Activated T-cell treated with anti-CD3 and anti-CD28 coated beads, Interleukin-2, amount 50 U/mL, for 24 hours (primary cell): ENCODE results near the gene SLCO4A1.

Source experiments
- DNase-seq: peaks from one replicate; pipeline ENCODE4 v3.0.0-alpha.2; 2020
- H3K27ac Mint-ChIP-seq: 2 replicates; pipeline ENCODE4 v1.8.0; 2020; ENCODE audit warnings: mild to moderate bottlenecking, mixed read lengths
- H3K27me3 Mint-ChIP-seq: 2 replicates; pipeline ENCODE4 v1.8.0; 2020; ENCODE audit warnings: mixed read lengths
- H3K36me3 Mint-ChIP-seq: 2 replicates; pipeline ENCODE4 v1.8.0; 2020; ENCODE audit warnings: low read depth, mixed read lengths
- H3K4me1 Mint-ChIP-seq: 2 replicates; pipeline ENCODE4 v1.8.0; 2020; ENCODE audit warnings: low read depth, mixed read lengths
- H3K4me3 Mint-ChIP-seq: 2 replicates; pipeline ENCODE4 v1.8.0; 2020; ENCODE audit warnings: mild to moderate bottlenecking, moderate library complexity, mixed read lengths
- H3K9me3 Mint-ChIP-seq: 2 replicates; pipeline ENCODE4 v1.8.0; 2020; ENCODE audit warnings: mixed read lengths

SLCO4A1 gene

DNA sequence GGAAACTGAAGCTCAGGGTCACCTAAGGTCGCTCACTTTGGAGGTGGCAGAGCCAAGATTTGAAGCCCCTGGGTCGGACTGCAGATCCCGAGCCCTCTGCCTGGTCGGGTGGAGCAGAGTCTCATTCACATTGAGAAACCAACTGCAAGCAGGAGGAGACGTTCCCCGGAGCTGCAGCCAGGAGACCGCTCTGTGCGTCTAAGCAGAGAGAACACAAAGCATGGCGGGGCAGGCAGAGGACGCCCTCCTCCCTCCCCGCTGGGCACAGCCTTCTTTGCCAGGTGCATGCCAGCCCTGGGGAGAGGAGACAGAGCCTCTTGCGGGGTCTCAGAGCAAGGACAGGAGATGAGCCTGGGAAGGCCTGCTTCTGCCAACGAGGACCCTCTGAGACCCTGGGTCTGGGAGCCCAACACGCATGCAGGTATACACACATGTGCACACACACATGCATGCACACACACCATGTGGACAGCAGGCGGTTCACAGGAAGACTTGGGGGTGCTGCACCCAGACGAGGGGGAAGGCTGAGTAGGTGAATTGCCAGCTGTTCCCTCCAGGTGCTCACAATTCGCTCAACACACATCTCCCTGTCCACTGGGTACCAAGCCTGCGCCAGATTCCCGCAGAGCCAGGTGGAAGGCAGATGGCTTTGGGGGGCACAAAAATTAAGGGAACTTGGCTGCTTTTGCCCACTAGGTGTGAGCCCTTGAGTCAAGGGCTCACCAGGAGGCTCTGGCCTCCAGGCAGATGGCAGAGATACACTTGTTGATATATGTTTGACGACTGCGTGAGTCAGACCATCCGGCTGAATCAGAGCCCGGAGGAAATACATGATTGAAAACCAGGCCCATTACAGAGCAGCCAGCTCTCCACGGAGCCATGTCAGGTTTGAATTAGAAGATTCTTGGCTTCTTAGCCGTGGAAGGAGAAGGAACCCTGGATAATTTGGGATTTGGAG, 60.9 kb downstream of the SLCO4A1 start:
- Mint-ChIP-seq H3K4me3 (no peak overlapping the region), H3K4me1 (peaks cover 13% of the 10 kb centered on the region), H3K27me3 (peaks cover 13% of the 10 kb centered on the region), H3K9me3 (no peaks in the 10 kb centered on the region), H3K36me3 (no peaks in the 10 kb centered on the region), H3K27ac (peak overlapping the region; percentile 68)
- no peak for DNase-seq

- H3K27me3 Mint-ChIP-seq: peaks cover 15% of the 10 kb centered on the region
- no peaks in the 10 kb centered on the region for H3K36me3 Mint-ChIP-seq
- H3K27ac Mint-ChIP-seq: peak overlapping the region; percentile 68
- peaks cover 13% of the 10 kb centered on the region for H3K4me1 Mint-ChIP-seq
- no peaks in the 10 kb centered on the region for H3K9me3 Mint-ChIP-seq
- H3K4me3 Mint-ChIP-seq: no peak overlapping the region
- no peak for DNase-seq
Measured at GRCh38 chr20:62703853-62704228, 61.5 kb downstream of the SLCO4A1 start.

- no peak overlapping the region for H3K4me3 Mint-ChIP-seq
- H3K4me1 Mint-ChIP-seq: peaks cover 13% of the 10 kb centered on the region
- no peak for DNase-seq
- no peak overlapping the region for H3K27ac Mint-ChIP-seq
- H3K9me3 Mint-ChIP-seq: no peaks in the 10 kb centered on the region
- no peaks in the 10 kb centered on the region for H3K36me3 Mint-ChIP-seq
- H3K27me3 Mint-ChIP-seq: peaks cover 18% of the 10 kb centered on the region
Measured at GRCh38 chr20:62704341-62704948, 62.1 kb downstream of the SLCO4A1 start.

- H3K27me3 Mint-ChIP-seq: peaks cover 30% of the 10 kb centered on the region
- no peak overlapping the region for H3K4me3 Mint-ChIP-seq
- no peaks in the 10 kb centered on the region for H3K36me3 Mint-ChIP-seq
- H3K4me1 Mint-ChIP-seq: peaks cover 15% of the 10 kb centered on the region
- no peak overlapping the region for H3K27ac Mint-ChIP-seq
- no peaks in the 10 kb centered on the region for H3K9me3 Mint-ChIP-seq
- DNase-seq: no peak
Measured at GRCh38 chr20:62705627-62706026, 63.3 kb downstream of the SLCO4A1 start.

- DNase-seq: no peak
- H3K36me3 Mint-ChIP-seq: no peaks in the 10 kb centered on the region
- H3K4me1 Mint-ChIP-seq: peaks cover 15% of the 10 kb centered on the region
- no peaks in the 10 kb centered on the region for H3K9me3 Mint-ChIP-seq
- H3K4me3 Mint-ChIP-seq: no peak overlapping the region
- H3K27me3 Mint-ChIP-seq: peaks cover 30% of the 10 kb centered on the region
- H3K27ac Mint-ChIP-seq: no peak overlapping the region
Measured at GRCh38 chr20:62706344-62706743, 64.0 kb downstream of the SLCO4A1 start.

DNA sequence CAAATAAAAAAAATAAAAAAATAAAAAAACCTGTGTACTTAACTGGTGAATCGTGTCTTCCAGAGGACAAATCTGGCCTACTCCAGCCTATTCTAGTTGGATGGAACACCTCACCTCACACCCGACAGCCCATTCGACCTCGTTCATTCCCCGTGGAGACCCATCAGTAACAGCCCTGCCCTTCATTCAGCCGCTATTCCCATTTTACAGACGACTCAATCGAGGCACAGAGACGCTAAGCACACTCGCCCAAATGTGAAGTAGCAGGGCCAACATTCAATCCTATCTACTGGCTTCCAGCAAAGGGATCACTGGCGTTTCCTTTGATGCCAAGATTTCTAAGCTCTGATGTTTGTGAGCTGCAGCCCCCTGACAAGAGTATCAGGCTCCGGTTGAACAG, 64.6 kb downstream of the SLCO4A1 start:
- peaks cover 15% of the 10 kb centered on the region for H3K4me1 Mint-ChIP-seq
- H3K9me3 Mint-ChIP-seq: no peaks in the 10 kb centered on the region
- H3K36me3 Mint-ChIP-seq: no peaks in the 10 kb centered on the region
- peaks cover 32% of the 10 kb centered on the region for H3K27me3 Mint-ChIP-seq
- H3K27ac Mint-ChIP-seq: no peak overlapping the region
- no peak for DNase-seq
- H3K4me3 Mint-ChIP-seq: no peak overlapping the region

DNA sequence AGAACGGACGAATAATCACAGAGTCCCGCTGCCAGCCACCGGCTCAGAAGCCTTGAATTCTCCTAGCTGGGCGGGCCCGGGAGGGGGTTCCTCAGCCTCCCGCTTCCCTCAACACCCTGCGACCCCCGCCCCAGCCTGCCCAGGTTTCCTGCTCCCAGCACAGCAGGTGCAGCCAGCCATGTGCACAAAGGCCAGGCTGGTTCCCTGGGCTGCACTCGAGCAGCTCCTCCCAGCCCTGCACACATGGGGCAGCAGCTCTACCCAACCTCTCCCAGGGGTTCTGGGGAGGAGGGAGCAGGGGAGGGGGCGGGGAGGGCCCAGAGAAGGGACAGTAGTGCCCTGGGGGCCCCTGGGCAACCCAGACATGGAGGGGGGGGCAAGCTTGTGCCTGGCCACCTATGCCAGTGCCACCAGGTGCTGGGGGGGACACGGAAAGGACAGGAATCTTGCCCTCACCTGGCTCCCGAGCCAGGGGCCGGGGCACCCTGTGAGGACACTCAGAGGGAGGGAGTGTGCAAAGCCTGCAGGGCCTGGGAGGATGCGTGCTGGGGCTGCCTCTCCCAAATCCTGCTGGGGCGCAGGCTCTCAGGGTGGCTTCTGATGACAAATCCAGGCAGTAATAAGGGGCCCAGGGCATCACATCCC, 65.1 kb downstream of the SLCO4A1 start:
- H3K4me3 Mint-ChIP-seq: no peak overlapping the region
- H3K36me3 Mint-ChIP-seq: no peaks in the 10 kb centered on the region
- no peak overlapping the region for H3K27ac Mint-ChIP-seq
- DNase-seq: no peak
- H3K4me1 Mint-ChIP-seq: peaks cover 15% of the 10 kb centered on the region
- peaks cover 32% of the 10 kb centered on the region for H3K27me3 Mint-ChIP-seq
- H3K9me3 Mint-ChIP-seq: no peaks in the 10 kb centered on the region

GRCh38 chr20:62707921-62708521, 65.7 kb downstream of the SLCO4A1 start:
- Mint-ChIP-seq H3K4me1 (peaks cover 15% of the 10 kb centered on the region), H3K9me3 (no peaks in the 10 kb centered on the region), H3K36me3 (no peaks in the 10 kb centered on the region), H3K27me3 (peaks cover 32% of the 10 kb centered on the region), H3K27ac (no peak overlapping the region), H3K4me3 (peak overlapping the region; percentile 31)
- DNase-seq: no peak

DNA sequence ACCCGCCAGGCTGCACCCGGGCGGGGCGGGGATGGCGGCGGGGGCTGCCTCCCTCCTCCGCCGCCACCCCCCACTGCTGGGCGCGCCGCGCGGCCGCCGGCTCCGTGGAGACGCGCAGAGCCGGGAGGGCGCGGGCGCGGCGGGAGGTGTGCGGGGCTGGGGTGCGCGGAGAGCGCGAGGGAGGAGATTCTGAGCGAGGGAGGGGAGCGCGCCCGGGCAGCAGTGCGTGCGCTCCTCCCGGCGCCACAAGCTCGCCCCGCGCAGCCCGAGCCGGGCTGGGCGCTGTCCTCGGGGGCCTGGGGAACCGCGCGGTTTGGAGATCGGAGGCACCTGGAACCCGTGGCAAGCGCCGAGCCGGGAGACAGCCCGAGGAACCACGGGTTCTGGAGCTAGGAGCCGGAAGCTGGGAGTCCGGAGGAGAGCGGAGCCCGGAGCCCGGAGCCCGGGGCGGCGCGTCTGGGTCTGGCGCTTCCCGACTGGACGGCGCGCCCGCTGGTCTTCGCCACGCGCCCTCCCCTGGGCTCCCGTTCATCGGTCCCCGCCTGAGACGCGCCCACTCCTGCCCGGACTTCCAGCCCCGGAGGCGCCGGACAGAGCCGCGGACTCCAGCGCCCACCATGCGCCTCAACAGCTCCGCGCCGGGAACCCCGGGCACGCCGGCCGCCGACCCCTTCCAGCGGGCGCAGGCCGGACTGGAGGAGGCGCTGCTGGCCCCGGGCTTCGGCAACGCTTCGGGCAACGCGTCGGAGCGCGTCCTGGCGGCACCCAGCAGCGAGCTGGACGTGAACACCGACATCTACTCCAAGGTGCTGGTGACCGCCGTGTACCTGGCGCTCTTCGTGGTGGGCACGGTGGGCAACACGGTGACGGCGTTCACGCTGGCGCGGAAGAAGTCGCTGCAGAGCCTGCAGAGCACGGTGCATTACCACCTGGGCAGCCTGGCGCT, 66.6 kb downstream of the SLCO4A1 start, which contains the start of gene NTSR1:
NTSR1 (plus strand) TSS at position 246 of the 946 bp plus-strand sequence; CDS start at position 618, 372 bp downstream.
- Mint-ChIP-seq H3K36me3 (no peaks in the 10 kb centered on the region), H3K4me3 (peak within 1 kb of the TSS; percentile 31), H3K9me3 (no peaks in the 10 kb centered on the region), H3K4me1 (peaks cover 10% of the 10 kb centered on the region), H3K27ac (no peak within 1 kb of the TSS), H3K27me3 (peaks cover 32% of the 10 kb centered on the region)
- no peak for DNase-seq

GRCh38 chr20:62709537-62709905, 67.2 kb downstream of the SLCO4A1 start:
- H3K27me3 Mint-ChIP-seq: peaks cover 32% of the 10 kb centered on the region
- DNase-seq: no peak
- peaks cover 7% of the 10 kb centered on the region for H3K4me1 Mint-ChIP-seq
- no peaks in the 10 kb centered on the region for H3K9me3 Mint-ChIP-seq
- no peak overlapping the region for H3K27ac Mint-ChIP-seq
- H3K4me3 Mint-ChIP-seq: no peak overlapping the region
- no peaks in the 10 kb centered on the region for H3K36me3 Mint-ChIP-seq

GRCh38 chr20:62710221-62710885, 68.0 kb downstream of the SLCO4A1 start:
- Mint-ChIP-seq H3K4me1 (peaks cover 10% of the 10 kb centered on the region), H3K27ac (no peak overlapping the region), H3K27me3 (peaks cover 32% of the 10 kb centered on the region), H3K36me3 (no peaks in the 10 kb centered on the region), H3K9me3 (no peaks in the 10 kb centered on the region), H3K4me3 (no peak overlapping the region)
- no peak for DNase-seq

DNA sequence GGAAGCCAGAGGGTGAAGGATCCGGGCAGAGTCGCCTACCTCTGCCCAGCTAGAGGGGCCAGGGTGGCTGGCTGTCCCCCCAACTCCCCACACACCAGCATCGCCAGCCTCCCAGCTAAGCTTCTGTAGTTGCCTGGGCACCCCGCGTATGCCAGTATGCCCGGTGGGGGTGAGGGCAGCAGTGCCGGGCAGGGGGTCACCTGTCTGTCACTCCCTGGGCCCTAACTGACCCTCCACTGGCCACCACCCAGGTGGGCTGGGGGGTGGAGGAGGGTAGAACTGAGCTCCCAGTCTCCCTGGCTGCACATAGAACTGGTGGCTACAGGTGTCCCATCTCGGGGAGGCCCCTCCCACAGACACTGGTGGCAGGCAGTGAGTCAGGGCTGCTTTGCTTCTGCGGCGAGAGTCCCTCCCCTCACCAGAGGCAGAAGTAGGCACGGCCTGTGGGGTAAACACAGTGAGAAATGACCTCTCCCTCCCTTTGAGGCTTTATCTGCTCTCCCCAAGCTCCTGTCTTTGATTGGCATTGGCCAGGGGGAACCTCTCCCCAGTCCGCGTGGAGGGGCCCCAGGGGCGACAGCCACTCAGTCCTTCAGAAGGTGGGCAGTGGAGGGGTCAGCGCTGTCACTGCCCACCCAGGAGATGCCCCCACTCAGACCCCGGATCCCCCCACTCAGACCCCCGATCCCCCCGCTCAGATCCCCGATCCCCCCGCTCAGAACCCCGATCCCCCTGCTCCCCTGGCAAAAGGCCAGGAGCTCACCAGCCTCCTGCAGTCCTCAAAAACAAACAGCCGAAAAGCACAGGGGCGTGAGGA, 68.8 kb downstream of the SLCO4A1 start:
- DNase-seq: no peak
- H3K27ac Mint-ChIP-seq: no peak overlapping the region
- H3K9me3 Mint-ChIP-seq: no peaks in the 10 kb centered on the region
- H3K36me3 Mint-ChIP-seq: no peaks in the 10 kb centered on the region
- H3K4me1 Mint-ChIP-seq: peaks cover 16% of the 10 kb centered on the region
- H3K4me3 Mint-ChIP-seq: no peak overlapping the region
- H3K27me3 Mint-ChIP-seq: peaks cover 32% of the 10 kb centered on the region

- peaks cover 32% of the 10 kb centered on the region for H3K27me3 Mint-ChIP-seq
Measured at GRCh38 chr20:62711703-62712101, 69.4 kb downstream of the SLCO4A1 start.

More at GRCh38 chr20:62711703-62712101, 69.4 kb downstream of the SLCO4A1 start:
- Mint-ChIP-seq H3K36me3 (no peaks in the 10 kb centered on the region), H3K4me1 (peaks cover 22% of the 10 kb centered on the region), H3K27ac (no peak overlapping the region), H3K4me3 (no peak overlapping the region), H3K9me3 (no peaks in the 10 kb centered on the region)
- no peak for DNase-seq
